NT2/D1 (cell line): ENCODE measurements around the gene TLN1.

Experiments used
- DNase-seq: peaks from one replicate; pipeline ENCODE4 v3.0.0-alpha.2; 2011; ENCODE audit warnings: low read depth, low spot score
- H3K27me3 ChIP-seq: 2 replicates; pipeline ENCODE4 v1.6.0; 2011; ENCODE audit warnings: mild to moderate bottlenecking; ENCODE audit not compliant: insufficient read length, insufficient read depth
- H3K36me3 ChIP-seq: 2 replicates; pipeline ENCODE4 v1.6.1; 2011; ENCODE audit warnings: mild to moderate bottlenecking, low read length, mixed read lengths; ENCODE audit not compliant: insufficient read depth, insufficient read length
- H3K4me1 ChIP-seq: 2 replicates; pipeline ENCODE4 v1.5.1; 2011; ENCODE audit not compliant: insufficient read depth, insufficient read length
- H3K4me3 ChIP-seq: 2 replicates; pipeline ENCODE4 v1.5.1; 2011; ENCODE audit warnings: low read depth; ENCODE audit not compliant: insufficient read length
- H3K9ac ChIP-seq: 2 replicates; pipeline ENCODE4 v1.6.0; 2011; ENCODE audit warnings: low read depth; ENCODE audit not compliant: insufficient read length
- H3K9me3 ChIP-seq: 2 replicates; pipeline ENCODE4 v1.5.1; 2011; ENCODE audit warnings: mild to moderate bottlenecking, low read length; ENCODE audit not compliant: insufficient read depth
- SUZ12 ChIP-seq: IDR thresholded peaks from 2 replicates; pipeline ENCODE4 v1.6.1; 2011; ENCODE audit not compliant: insufficient read length, insufficient read depth; ENCODE audit errors: extremely low read depth
- YY1 ChIP-seq: IDR thresholded peaks from 2 replicates; pipeline ENCODE4 v1.6.1; 2011; ENCODE audit not compliant: insufficient read length, insufficient read depth
- ZNF274 ChIP-seq: IDR thresholded peaks from 2 replicates; pipeline ENCODE4 v1.6.1; 2011; ENCODE audit warnings: mild to moderate bottlenecking, low read depth, low read length

The TLN1 gene

DNA sequence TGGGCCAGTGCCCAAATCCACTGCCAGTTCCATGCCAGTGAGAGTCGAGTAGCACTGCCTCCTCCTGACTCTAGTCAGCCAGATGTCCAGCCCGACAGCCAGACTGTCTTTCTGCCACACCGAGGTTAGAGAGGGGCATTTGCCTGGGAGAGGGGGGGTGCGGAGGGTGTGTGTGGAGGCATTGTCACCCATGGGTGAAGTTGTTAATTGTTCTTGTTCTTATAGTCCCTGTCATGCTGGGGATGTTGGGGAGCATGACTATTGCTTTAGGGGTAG is 18.2 kb upstream of the TLN1 start:
- Histone ChIP-seq H3K4me3 (peak overlapping the region; percentile 92), H3K9ac (peak overlapping the region; percentile 97), H3K27me3 (no peaks in the 10 kb centered on the region)

GRCh38 chr9:35749515-35750255 is 17.7 kb upstream of the TLN1 start:
- Histone ChIP-seq H3K9ac (peak overlapping the region; percentile 97), H3K36me3 (peaks cover 75% of the 10 kb centered on the region), H3K9me3 (no peaks in the 10 kb centered on the region), H3K27me3 (no peaks in the 10 kb centered on the region), H3K4me1 (peaks cover 12% of the 10 kb centered on the region), H3K4me3 (peak overlapping the region; percentile 92)
- TF ChIP-seq SUZ12 (no peak), ZNF274 (no peak), YY1 (no peak)
- no peak for DNase-seq

More for the DNA sequence above, 18.2 kb upstream of the TLN1 start:
- Histone ChIP-seq H3K9me3 (no peaks in the 10 kb centered on the region), H3K36me3 (peaks cover 75% of the 10 kb centered on the region), H3K4me1 (peaks cover 12% of the 10 kb centered on the region)
- DNase-seq, result no peak
- no peak for TF ChIP-seq ZNF274

DNA sequence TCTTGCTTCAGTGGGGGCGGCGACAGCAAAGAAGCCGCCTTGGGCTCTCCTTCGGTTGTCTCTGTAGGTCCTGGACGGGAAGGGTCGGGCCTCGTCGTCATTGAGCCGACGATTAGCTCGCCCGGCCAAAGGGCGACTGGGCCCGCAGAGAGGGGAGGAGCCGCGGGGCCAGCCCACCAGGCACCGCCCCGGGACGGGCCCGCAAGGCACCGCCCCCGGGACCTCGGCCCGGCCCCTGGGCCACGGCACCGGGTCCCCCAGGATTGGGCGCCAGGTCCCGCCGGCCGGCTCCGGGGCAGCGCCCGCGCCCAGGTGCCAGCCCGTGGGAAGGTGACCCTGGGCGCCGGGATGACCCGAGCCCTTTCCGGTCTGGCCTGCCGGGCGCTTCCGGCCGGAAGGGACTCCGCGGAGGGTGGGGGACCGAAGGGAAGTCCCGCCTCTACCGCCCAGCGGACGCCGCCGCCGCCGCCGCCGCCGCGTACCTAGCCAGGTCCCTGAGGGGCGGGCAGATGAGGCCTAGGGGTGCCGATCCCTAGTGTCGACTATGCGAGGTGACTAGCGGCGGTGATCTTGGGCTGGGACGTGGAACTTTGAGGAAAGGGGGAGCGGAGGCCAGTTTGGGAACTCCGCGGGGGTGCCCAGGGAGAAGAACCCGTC is 17.0 kb upstream of the TLN1 start, which contains the start of the genes GBA2 and RGP1:
Gene GBA2, minus strand, starts transcription at position 371 of the 657 bp plus-strand sequence. CDS start 524 bp downstream, outside the sequence.
Gene RGP1, plus strand, starts transcription at position 430 of the 657 bp plus-strand sequence. CDS start 469 bp downstream, outside the sequence.
- H3K27me3 ChIP-seq, result no peaks in the 10 kb centered on the region
- TF ChIP-seq ZNF274 (no peak), SUZ12 (no peak), YY1 (no peak)
- peak within 1 kb of the TSS; percentile 97 for H3K9ac ChIP-seq
- peak; percentile 51 for DNase-seq
- H3K36me3 ChIP-seq, result peaks cover 75% of the 10 kb centered on the region
- H3K4me3 ChIP-seq, result peak within 1 kb of the TSS; percentile 92
- H3K4me1 ChIP-seq, result peaks cover 11% of the 10 kb centered on the region
- no peaks in the 10 kb centered on the region for H3K9me3 ChIP-seq

DNA sequence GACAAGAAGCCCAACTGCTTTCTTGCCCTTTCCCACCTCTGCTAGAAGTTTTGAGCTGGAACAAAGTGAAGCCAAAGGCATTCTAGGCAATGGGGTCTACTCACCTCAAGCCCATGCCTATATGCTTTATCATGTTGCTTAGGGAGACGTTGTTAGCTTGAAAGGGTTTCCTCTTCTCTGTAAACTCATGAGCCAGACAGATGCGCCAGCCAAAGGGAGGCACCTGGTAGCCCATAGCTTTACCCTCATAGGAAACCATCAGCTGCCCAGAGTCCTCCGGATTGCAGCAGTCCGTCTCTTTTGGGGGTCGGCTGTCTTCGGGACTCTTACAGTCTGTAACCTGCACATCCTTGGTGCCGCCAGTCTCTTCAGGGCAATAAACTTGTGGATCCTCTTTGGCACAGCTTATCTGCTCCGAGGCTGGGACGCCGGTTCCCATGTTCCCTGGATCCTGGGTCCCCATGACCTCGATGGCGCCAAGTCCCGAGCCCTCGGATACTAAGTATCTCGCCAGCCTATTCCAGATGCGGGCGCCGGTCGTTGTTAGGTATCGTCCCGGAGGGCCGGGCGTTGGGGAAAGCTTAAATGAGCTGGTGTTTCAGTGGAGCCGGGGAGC is 16.4 kb upstream of the TLN1 start:
- DNase-seq, result no peak
- peak overlapping the region; percentile 92 for H3K4me3 ChIP-seq
- H3K9ac ChIP-seq, result peak overlapping the region; percentile 97
- H3K4me1 ChIP-seq, result peaks cover 11% of the 10 kb centered on the region
- TF ChIP-seq ZNF274 (no peak), SUZ12 (no peak), YY1 (no peak)
- peaks cover 75% of the 10 kb centered on the region for H3K36me3 ChIP-seq
- H3K9me3 ChIP-seq, result no peaks in the 10 kb centered on the region
- no peaks in the 10 kb centered on the region for H3K27me3 ChIP-seq

DNA sequence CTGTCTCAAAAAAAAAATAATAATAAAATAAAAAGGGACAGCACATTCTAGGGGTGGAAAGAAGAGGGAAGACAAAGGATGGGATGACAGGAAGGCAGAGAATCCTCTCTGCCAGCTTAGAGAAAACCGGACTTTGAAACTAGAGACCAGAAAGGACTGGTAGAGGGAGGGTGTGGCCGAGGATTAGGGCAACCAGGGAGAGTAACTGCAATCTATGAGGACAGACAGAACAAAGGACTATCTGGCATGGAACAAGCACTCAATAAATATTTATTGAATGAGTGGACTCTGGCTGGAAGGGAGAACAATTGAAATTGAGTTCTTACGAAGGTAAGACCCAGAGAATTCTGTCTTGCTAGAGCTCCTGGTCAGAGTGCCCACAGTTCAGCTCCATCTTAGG is 14.6 kb upstream of the TLN1 start:
- Histone ChIP-seq H3K4me3 (peak overlapping the region; percentile 92), H3K4me1 (peaks cover 11% of the 10 kb centered on the region), H3K27me3 (no peaks in the 10 kb centered on the region), H3K36me3 (peaks cover 75% of the 10 kb centered on the region), H3K9me3 (no peaks in the 10 kb centered on the region), H3K9ac (peak overlapping the region; percentile 1)
- TF ChIP-seq SUZ12 (no peak), ZNF274 (no peak), YY1 (no peak)
- no peak for DNase-seq

DNA sequence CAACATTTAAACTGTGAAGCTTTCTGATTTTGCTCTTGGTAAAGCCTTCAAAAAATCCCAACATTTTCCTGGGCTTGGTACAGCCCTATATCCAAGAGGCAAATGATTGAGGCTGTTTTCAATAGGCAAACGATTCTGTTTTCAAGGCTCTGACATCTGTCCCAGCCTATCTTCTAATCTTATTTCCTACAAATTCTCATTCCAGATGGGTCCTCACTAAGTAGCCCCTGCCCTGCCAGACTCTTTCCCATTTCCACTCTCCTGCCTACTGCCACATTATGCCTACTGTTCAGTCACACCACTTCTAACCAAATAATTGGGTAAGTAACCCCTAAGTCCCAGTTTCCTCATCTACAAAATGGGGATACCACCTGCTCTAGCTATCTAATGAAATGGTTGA is 13.6 kb upstream of the TLN1 start:
- TF ChIP-seq YY1 (no peak), SUZ12 (no peak), ZNF274 (no peak)
- Histone ChIP-seq H3K27me3 (no peaks in the 10 kb centered on the region), H3K9ac (no peak overlapping the region), H3K4me3 (no peak overlapping the region), H3K4me1 (peaks cover 11% of the 10 kb centered on the region), H3K36me3 (peaks cover 74% of the 10 kb centered on the region), H3K9me3 (no peaks in the 10 kb centered on the region)
- no peak for DNase-seq

DNA sequence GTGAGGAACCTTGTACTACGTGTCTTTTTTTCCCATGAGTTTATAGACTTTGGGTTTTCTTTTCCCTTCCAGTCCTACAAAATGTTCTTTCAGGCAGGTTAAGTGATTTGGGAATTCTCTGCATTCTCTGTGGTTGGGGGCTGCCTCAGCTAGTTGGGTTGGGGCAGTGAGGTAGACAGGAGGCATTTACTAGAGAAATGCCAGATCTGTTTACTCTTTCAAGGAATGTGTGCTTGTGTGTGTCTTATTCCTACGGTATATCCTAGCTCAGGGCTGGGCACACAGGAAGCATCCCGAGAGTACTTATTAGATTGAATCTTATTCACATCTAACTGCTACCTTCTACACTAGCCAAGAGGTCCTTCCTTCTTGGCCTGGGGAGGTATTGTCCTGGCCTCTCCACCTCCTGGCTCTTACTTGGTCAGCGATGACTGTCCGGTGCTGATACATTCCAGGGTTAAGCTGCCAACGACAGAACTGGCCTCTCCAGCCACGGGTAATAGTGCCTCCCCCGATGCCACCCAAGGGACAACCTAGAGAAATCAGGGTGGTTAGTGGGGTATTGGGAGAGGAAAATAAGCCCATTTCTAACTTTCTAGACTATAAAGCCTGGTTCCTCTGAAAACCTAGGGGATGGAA is 12.0 kb upstream of the TLN1 start:
- Histone ChIP-seq H3K4me3 (no peak overlapping the region), H3K9me3 (no peaks in the 10 kb centered on the region), H3K4me1 (peaks cover 6% of the 10 kb centered on the region), H3K9ac (no peak overlapping the region), H3K36me3 (peaks cover 85% of the 10 kb centered on the region), H3K27me3 (no peaks in the 10 kb centered on the region)
- no peak for DNase-seq
- TF ChIP-seq ZNF274 (no peak), SUZ12 (no peak), YY1 (no peak)
